Tibial nerve (tissue), 4 donors: ENCODE measurements around the gene IPO4. TPM values are rescaled to one million over a fixed set of nuclear protein-coding genes. Genes with fewer than 3 reads are reported as not detected.

Experiments used
- DNase-seq, 2 donors: peaks; one replicate each; pipeline ENCODE4 v3.0.0-alpha.2; 2019; ENCODE audit warnings: low spot score in 2 of 2
- H3K27ac ChIP-seq, 4 donors: fragments of 200-600 bp; sonication (generic) in 3 of 4; one replicate each; pipeline ENCODE4 v1.5.1; 2017 to 2019; ENCODE audit warnings: mild to moderate bottlenecking in 1 of 4
- H3K27me3 ChIP-seq, 2 donors: fragments of 200-600 bp; sonication (generic) in 1 of 2; one replicate each; pipeline versions ENCODE4 v1.5.1 to v1.6.0; 2017 to 2019
- H3K36me3 ChIP-seq, 3 donors: fragments of 200-600 bp; sonication (generic); one replicate each; pipeline ENCODE4 v1.5.1; 2018 to 2019
- H3K4me1 ChIP-seq, 4 donors: fragments of 200-600 bp; sonication (generic) in 3 of 4; one replicate each; pipeline ENCODE4 v1.5.1; 2017 to 2019
- H3K4me3 ChIP-seq, 4 donors: fragments of 200-600 bp; sonication (generic) in 3 of 4; one replicate each; pipeline ENCODE4 v1.5.1; 2017 to 2019; ENCODE audit warnings: mild to moderate bottlenecking in 1 of 4, moderate library complexity in 1 of 4
- H3K9me3 ChIP-seq, 4 donors: fragments of 200-600 bp; sonication (generic) in 3 of 4; one replicate each; pipeline ENCODE4 v1.5.1; 2017 to 2019
- CTCF ChIP-seq, 5 experiments: fragments of 200-600 bp in 3 of 5; fragments of 450-650 bp in 2 of 5; sonication (generic) in 3 of 5; IDR thresholded peaks; one replicate each; pipeline ENCODE4 v1.5.1; 2016 to 2019; ENCODE audit warnings: antibody characterized with exemption in 5 of 5, mild to moderate bottlenecking in 3 of 5, moderate library complexity in 2 of 5
- EP300 ChIP-seq, 2 donors: sonication (generic); formaldehyde crosslinking; IDR thresholded peaks; one replicate each; pipeline ENCODE4 v1.6.1; 2017; ENCODE audit warnings: antibody characterized with exemption in 2 of 2, mild to moderate bottlenecking in 1 of 2
- POLR2A ChIP-seq, 2 donors: fragments of 450-650 bp; IDR thresholded peaks; one replicate each; pipeline ENCODE4 v1.6.1; 2017; ENCODE audit warnings: antibody characterized with exemption in 2 of 2, mild to moderate bottlenecking in 2 of 2, moderate library complexity in 2 of 2
- WGBS, 2 donors: methylation state at CpG; one replicate each; pipeline ENCODE4 v1.1.5; 2018; 5-methylcytosine and 5-hydroxymethylcytosine counted together
- total RNA-seq, 4 donors: library from RNA; depleted of rRNA; stranded (reverse); fragments of >200 nt; gene quantifications; one replicate each; pipeline ENCODE4 v1.1.0, GENCODE V29; 2016

IPO4 gene
- total RNA-seq, 4 donors from 2014 or later = 19.4 to 88.5 (median 26.9) TPM

GRCh38 chr14:24146978-24147760 is 41.4 kb downstream of the IPO4 start, which contains the start of gene RNF31:
RNF31 (plus strand) TSS chr14:24147498; CDS start chr14:24147699, 201 bp downstream.
- Histone ChIP-seq H3K36me3 (peaks cover 5 to 46% (median 15%) of the 10 kb centered on the region in 3 donors), H3K4me1 (peaks cover 4 to 59% (median 21%) of the 10 kb centered on the region in 4 donors), H3K27me3 (no peaks in the 10 kb centered on the region), H3K4me3 (peak within 1 kb of the TSS; percentile 82 to 98 (median 96)), H3K27ac (peak within 1 kb of the TSS; percentile 85 to 97 (median 92)), H3K9me3 (no peaks in the 10 kb centered on the region)
- DNase-seq = peak; percentile 97 to 98
- TF ChIP-seq CTCF (IDR thresholded peaks at IDR 0.05) (peak in 1 of 5 experiments; percentile 15), POLR2A (IDR thresholded peaks at IDR 0.05) (peak; percentile 21 to 75), EP300 (IDR thresholded peaks at IDR 0.05) (peak; percentile 29 to 88)
- WGBS, 2 donors = 0% methylated on average over 33 to 40 of the region's 57 CpGs

- Histone ChIP-seq H3K27ac (peak within 1 kb of the TSS; percentile 85 to 97 (median 92)), H3K27me3 (no peaks in the 10 kb centered on the region), H3K4me1 (peaks cover 4 to 62% (median 22%) of the 10 kb centered on the region in 4 donors), H3K36me3 (peaks cover 5 to 39% (median 9%) of the 10 kb centered on the region in 3 donors), H3K9me3 (no peaks in the 10 kb centered on the region), H3K4me3 (peak within 1 kb of the TSS; percentile 82 to 98 (median 96))
- 0 to 1% methylated on average over 23 to 25 of the region's 25 CpGs for WGBS, 2 donors
- DNase-seq = peak; percentile 80 to 88
- peak; percentile 12 to 56 for TF ChIP-seq POLR2A (IDR thresholded peaks at IDR 0.05)
- peak in 1 of 2 donors; percentile 30 for TF ChIP-seq EP300 (IDR thresholded peaks at IDR 0.05)
- no peak for TF ChIP-seq CTCF (IDR thresholded peaks at IDR 0.05)
Observed at GRCh38 chr14:24146453-24146977, 42.1 kb downstream of the IPO4 start, which contains the start of gene PSME2. PSME2 (minus strand) TSS chr14:24146610; CDS start chr14:24146581, 29 bp downstream.

GRCh38 chr14:24145690-24146452 is 42.7 kb downstream of the IPO4 start:
- Histone ChIP-seq H3K4me3 (peak overlapping the region; percentile 82 to 98 (median 96)), H3K36me3 (peaks cover 2 to 33% (median 3%) of the 10 kb centered on the region in 3 donors), H3K27ac (peak overlapping the region; percentile 85 to 97 (median 92)), H3K4me1 (peaks cover 4 to 63% (median 22%) of the 10 kb centered on the region in 4 donors), H3K9me3 (no peaks in the 10 kb centered on the region), H3K27me3 (no peaks in the 10 kb centered on the region)
- WGBS, 2 donors = 15 to 19% methylated on average over 9 of the region's 9 CpGs
- no peak for TF ChIP-seq CTCF (IDR thresholded peaks at IDR 0.05)
- no peak for TF ChIP-seq POLR2A (IDR thresholded peaks at IDR 0.05)
- TF ChIP-seq EP300 (IDR thresholded peaks at IDR 0.05) = no peak
- DNase-seq = no peak

GRCh38 chr14:24145219-24145618 is 43.4 kb downstream of the IPO4 start:
- Histone ChIP-seq H3K9me3 (no peaks in the 10 kb centered on the region), H3K4me1 (peaks cover 4 to 69% (median 23%) of the 10 kb centered on the region in 4 donors), H3K36me3 (peaks cover 0 to 26% (median 2%) of the 10 kb centered on the region in 3 donors), H3K27me3 (no peaks in the 10 kb centered on the region), H3K4me3 (no peak overlapping the region), H3K27ac (peak overlapping the region; percentile 85 to 97 (median 92))
- no peak for TF ChIP-seq EP300 (IDR thresholded peaks at IDR 0.05)
- TF ChIP-seq POLR2A (IDR thresholded peaks at IDR 0.05) = no peak
- TF ChIP-seq CTCF (IDR thresholded peaks at IDR 0.05) = no peak
- no peak for DNase-seq
- 91 to 97% methylated on average over 2 of the region's 2 CpGs for WGBS, 2 donors
